Brain pericyte (primary cell): ENCODE measurements around the gene PYHIN1.
"Not testable (repeated sequence)": the region's sequence is repeated elsewhere in the genome, so short reads cannot be mapped to it uniquely, and the experiment has no call there.

Source experiments
- DNase-seq: peaks from one replicate; pipeline ENCODE4 v3.0.0-alpha.2; 2012; ENCODE audit warnings: low read depth, low spot score

The PYHIN1 gene

DNA sequence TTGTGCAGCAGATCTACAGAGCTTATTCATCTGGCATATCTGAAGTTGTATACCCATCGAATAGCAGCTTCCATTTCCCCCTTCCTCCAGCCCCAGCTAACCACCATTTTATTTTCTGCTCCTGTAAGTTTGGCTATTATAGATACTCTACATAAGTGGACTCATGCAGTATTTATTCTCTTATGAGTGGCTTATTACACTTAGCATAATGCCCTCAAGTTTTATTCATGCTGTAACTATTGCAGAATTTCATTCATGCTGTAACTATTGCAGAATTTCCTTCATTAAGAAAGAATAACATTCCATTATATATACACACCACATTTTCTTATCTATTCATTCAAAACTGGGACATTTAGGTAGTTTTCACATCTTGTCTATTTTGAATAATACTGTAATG lies 47.9 kb downstream of the PYHIN1 start:
- no peak for DNase-seq

DNA sequence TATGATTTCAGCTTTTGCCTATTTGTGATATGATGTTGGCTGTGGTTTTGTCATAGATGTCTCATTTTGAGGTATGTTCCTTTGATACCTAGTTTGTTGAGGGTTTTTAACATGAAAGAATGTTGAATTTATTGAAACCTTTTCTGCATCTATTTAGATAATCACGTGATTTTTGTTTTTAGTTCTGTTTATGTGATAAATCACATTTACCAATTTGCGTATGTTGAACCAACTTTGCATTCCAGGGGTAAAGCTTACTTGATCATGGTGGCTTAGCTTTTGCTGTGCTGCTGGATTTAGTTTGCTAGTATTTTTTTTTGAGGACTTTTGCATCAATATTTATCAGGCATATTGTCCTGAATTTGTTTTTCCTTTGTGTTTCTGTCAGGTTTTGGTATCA lies 51.9 kb downstream of the PYHIN1 start:
- no peak for DNase-seq

DNA sequence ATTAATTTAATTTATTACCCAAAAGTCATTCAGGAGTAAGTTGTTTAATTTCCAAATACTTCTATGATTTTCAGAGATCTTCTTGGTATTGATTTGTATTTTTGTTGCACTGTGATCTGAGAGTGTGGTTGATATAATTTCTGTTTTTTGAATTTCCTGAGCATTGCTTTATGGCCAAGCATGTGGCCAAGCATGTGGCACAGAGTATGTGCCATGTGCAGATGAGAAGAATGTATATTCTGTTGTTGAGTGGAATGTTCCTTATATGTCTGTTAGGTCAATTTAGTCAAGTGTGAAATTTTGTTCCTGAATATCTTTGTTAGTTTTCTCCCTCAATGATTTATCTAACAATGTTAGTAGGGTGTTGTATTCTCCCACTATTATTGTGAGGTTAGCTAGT lies 53.0 kb downstream of the PYHIN1 start:
- DNase-seq: no peak

DNA sequence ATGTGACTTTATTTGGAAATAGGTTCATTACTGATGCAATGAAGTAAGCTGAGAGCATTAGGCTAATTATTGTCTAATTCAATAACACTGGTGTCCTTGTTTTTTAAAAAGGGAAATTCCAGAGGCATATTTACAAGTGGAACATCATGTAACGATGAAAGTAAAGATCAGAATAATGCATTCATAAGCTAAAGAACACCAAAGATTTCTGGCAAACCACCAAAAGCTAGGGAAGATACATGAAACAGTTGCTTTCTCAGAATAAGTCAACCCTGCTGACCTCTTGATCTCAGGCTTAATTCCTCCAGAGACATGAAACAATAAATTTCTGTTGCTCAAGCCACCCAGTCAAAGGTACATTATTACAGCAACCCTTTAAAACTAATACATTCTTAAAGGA lies 58.1 kb downstream of the PYHIN1 start:
- no peak for DNase-seq

DNA sequence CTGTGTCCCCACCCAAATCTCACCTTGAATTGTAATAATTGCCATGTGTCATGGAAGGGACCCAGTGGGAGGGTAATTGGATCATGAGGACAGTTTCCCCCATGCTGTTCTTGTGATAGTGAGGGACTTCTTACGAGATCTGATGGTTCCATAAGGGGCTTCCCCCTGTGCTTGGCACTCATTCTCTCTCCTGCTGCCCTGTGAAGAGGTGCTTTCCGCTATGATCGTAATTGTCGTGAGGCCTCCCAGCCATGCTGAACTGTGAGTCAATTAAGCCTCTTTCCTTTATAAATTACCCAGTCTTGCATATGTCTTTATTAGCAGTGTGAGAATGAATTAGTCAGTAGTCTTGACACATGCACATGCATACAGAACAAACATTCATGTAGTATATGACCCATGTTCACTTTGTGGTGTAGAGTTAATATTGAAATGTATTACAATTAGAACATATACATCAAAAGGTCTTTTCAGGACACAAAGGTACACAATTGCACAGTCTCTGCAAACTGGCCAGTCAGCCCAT lies 61.5 kb downstream of the PYHIN1 start:
- no peak for DNase-seq

DNA sequence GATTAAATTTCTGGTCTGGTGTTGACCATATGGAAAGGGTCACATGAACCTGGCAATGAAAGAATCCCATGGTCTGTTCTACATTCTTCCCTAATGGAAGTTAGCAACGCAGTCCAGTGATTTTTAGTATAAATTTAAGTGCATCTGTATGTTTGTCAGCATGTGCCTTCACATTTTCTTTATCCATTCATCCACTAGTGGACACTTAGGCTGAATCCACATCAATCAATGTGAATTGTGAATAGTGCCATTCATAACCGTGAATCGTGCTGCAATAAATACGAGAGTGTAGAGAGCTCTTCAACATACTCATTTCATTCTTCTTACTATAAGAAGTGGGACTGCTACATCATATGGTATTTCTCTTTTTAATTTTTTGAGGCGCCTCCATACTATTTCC lies 65.6 kb downstream of the PYHIN1 start:
- DNase-seq: no peak

DNA sequence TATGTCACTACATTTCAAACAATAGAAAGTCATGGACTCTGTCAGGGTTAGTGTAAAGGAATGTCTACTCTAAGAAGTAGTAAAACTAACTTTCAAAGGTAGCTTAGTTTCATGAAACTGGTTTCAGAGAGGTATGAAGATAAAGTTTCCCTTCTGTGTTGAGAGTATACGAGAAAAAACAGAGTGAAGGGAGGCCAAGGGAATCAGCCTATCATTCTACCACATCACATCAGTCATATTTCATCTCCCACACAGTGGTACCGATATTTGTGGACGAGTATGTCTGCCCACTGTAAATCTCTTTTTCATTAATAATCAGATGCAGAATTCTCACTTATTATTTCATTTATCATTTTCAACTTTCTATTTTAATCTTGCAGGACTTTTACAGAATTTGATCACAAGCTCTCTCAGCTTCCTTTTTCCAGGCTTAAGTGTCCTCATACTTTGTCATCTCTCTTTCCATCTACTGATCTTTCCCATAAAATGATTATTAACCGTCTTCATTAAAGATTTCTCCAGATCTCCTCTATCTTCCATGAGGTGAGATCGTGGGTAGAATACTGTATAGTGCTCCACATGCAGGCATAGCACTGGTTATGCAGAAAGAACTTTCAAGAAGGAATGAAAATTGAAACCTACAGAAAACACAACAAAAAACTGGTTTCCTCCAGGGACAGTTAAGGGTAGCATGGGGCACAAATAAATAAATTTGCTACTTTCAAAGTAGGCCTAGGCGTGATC lies 66.9 kb downstream of the PYHIN1 start:
- no peak for DNase-seq

DNA sequence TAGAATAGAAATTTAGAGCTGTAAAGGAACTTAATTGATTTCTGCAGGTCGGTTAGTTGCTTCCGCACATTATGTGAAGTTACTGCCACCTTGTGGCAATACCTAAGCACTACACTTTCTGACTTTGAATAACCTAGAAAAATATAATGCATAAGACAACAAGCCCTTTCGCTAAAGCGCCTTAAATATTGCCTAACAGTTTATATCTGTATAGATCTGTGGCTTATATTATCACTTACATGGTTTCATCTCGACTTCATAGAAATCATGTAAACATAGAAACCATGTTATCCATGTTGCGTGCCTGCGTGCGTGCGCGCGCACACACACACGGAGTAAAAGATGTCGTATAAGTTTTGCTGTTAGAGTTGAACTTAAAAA lies 67.4 kb downstream of the PYHIN1 start:
- no peak for DNase-seq

DNA sequence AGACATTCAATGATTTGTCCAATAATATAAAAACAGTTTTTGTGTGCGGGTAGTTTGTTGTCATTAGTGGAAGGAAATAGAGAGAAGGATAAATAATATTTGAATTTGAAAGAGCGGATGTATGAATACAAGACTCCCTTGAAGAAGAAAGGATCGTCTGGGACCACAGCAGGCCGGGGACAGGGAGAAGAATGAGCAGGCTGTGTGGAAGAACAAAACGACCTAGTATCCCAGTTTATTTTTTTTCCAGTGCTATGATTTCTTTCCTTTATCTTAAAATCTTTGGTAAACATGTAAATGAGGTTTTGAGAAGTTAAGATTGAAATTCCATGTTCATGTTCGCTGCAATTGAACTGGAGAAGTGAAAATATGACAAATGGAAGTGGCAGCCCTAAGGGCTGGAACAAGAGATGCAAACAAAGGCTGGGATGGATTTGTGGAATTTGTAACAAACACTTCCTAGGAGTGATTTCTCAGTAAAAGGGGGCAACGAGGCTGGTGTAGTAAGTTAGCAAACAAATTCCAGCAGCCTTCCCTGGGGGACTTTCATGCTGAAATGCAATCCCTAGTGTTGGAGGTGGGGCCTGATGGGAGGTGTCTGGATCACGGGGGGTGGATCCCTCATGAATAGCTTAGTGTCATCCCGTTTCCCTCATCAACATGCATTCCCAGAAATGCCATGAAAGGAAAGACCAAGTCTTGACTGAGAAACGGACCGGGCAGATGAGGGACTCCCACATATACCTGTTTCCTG lies 68.1 kb downstream of the PYHIN1 start:
- peak; percentile 78 for DNase-seq

DNA sequence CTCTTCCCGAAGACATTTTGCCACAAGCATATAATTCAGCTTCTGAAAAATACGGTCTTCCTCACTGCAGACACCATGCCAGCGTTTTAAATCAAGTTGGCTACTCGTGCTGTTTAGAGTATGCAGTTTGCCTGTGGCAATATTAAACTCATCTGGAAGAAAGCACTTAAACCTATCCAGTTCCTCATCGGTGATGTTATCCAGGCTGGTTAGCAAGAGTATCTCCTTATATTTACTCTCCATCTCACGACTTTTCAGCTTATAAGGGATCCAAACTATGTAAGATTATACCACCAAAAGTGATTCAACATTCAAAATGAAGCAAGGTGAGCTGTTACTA lies 68.7 kb downstream of the PYHIN1 start:
- DNase-seq: no peak

DNA sequence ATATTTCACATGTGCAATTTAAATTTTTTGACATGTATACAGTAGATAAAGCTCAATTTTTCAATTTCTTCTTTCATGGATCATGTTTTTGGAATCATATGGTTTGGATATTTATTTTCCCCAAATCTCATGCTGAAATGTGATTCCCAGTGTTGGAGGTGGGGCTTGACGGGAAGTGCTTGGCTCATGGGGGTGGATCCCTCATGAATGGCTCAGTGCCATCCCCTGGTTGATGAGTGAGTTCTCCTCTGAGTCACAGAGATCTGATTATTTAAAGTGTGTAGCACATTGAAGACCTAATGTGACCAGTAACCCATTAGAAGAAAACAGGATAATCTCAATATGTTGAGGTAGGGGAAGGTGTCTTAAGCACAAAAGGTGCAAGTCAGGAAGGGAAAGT lies 69.3 kb downstream of the PYHIN1 start:
- DNase-seq: peak; percentile 63

DNA sequence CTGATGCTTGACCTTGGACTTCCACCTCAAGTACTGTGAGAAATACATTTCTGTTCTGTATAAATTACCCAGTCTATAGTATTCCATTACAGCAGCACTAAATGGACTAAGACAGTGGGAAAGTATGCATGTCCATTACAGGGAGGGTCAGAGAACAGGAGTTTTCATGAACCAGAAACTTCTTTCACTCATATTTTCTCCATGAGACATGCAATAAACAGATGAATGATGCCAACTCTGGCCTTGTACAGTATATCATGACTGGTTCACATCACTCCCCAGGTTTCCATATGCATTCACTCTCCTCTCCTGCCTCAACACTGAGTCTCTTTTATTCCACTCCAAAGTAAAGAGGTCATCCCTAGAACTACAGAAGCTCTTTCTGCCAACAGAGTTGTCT lies 73.8 kb downstream of the PYHIN1 start:
- DNase-seq: no peak

DNA sequence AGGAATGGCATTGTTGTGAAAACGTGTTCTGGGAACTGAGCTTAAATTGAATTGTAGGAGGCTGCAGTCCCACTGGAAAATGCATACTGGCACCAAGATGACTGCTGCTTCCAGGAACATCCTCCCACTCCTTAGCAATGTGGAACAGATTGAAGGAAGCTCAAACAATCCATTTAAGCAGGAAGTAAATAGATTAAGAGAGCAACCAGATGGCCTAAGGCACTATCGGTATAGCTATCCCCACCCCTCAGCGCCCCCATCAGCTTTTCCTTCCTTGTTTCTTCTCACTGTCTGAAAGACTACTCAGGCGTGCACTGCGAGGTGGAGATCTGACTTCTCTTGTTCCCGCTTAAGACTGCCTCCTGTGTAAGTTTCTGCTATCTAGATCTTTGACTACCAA lies 74.3 kb downstream of the PYHIN1 start:
- DNase-seq: no peak

DNA sequence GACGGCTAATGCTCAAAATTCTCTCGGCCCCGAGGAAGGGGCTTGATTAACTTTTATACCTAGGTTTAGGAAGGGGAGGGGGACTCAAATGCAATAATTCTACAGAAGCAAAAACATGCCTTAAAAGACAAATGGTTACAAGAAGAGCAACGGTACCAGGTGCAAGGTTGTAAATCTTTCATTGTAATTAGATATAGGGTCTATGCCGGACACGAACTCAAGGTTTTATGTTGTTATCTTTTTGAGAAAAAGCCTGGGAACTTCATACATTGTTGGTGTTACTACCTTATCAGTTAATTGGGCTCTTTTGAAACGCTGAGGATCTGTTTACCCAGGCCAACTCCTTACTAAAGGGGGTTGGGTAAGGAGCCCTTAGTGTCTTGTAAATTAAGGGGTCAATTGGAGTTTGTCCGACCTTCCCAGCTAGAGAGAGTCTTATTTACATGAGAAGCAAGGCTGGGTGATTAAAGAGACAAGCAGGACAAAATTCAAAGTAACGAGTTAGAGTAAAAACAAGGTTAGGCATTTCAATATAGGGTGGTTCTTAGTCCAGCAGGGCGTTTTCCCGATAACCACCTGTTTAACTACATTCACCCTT lies 75.0 kb downstream of the PYHIN1 start:
- not testable (repeated sequence) for DNase-seq

DNA sequence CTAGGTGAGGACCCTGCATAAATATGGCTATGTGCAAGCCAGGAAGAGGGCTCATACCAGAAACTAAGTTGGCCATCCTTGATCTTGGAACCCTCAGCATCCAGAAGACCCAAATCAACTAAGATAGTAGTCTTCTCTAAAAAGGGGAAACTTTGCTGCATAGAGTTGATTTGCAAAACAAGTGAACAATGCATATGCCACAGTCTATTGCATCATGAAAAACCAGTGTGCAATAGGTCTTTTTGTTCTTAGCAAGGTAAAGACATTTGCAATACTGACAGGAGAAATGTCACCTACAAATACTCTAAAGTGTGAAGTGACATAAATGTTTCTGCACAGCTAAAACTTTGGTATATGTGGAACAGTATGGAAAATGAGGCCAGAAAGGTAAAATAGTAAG lies 76.4 kb downstream of the PYHIN1 start:
- DNase-seq: no peak

DNA sequence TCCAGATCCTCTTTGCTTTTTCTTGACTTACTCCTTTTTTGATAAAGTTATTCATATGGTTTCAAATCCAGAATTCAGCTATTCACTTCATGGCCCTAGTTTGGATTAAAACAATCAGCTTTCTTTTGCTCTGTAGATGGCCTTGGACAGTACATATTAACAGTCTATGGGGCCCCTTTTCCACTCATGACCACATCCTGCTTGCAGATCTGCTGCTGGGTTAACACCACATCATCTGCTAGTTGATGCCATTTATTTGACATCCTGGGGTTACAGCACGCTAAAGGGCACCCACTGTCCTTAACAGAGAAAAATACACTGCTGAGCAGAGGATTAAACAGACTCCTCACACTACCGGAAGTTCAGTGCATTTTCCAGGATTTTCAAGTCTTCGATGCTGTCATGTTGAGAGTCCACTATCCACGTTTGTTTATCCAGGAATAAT lies 77.4 kb downstream of the PYHIN1 start:
- no peak for DNase-seq

DNA sequence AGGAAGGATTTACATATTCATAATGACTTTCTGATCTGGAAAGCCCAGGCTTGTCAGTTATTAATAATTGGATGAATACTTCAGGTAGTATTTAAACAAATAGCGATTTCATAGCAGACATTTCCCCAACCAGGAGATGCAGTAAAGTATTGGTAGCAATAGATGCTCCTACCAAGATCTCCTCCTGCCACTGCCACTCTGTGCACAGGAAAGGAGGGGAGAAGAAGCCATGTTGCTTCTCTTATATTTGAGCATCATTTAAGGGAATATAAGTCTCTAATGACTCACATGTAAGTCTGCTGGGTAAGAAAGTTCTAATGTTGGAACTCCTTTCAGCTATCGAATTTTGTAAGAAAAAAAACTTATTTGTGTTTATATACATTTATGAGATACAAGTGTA lies 77.9 kb downstream of the PYHIN1 start:
- DNase-seq: no peak

DNA sequence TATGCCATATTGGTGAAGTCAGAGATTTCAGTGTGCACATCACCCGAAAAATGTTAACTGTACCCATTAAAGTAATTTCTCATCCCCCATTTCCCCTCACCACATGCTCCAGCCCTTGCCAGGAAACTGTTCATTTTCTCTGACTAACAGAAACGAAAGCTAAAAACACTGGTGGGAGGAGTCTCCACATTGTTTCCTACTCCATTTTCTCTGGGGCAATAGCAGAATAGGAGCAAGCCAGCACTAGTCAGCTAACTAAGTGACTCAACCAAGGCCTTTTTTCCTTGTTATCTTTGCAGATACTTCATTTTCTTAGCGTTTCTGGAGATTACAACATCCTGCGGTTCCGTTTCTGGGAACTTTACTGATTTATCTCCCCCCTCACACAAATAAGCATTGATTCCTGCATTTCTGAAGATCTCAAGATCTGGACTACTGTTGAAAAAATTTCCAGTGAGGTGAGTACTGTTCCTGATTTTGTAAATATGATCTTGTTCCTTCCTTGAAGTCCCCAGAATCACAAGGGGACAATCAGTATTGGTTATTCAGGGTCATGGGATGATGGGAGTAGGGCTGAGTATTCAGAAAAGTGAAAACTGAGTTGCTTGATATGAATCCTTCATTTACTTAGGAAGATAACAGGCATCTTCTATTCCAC lies 78.5 kb downstream of the PYHIN1 start, which contains the start of gene IFI16:
IFI16 (plus strand) TSS at position 204 of the 658 bp plus-strand sequence. CDS start 4,774 bp downstream, outside the sequence.
- DNase-seq: peak; percentile 61

DNA sequence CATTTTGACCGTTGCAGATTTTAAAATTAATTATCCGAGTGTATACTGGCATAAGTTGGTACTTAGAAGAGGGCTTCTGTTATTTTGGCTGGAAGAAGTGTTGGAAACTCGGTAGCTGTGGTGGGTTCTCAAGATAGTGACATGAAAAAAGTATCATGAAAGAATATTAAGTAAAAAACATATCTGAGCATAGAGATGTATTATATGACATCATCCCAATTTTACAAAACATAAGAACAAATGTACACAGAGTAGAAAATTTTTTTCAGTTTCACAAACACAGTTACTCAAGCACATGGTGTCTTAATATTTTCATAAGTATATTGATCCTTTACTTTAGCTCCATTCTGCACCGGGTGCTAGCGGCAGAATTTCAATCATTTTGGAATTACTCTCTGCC lies 79.0 kb downstream of the PYHIN1 start:
- no peak for DNase-seq

DNA sequence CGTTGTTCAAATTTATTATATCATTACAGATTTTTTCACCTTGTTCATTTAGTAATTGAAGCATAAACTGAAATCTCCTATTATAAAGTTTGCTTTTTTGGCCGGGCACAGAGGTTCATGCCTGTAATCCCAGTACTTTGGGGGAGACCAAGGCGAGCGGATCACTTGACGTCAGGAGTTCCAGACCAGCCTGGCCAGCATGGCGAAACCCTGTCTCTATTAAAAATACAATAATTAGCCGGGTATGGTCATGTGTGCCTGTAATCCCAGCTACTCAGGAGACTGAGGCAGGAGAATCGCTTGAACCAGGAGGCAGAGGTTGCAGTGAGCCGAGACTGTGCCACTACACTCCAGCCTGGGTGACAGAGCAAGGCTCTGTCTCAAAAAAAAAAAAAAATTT lies 79.6 kb downstream of the PYHIN1 start:
- DNase-seq: not testable (repeated sequence)

DNA sequence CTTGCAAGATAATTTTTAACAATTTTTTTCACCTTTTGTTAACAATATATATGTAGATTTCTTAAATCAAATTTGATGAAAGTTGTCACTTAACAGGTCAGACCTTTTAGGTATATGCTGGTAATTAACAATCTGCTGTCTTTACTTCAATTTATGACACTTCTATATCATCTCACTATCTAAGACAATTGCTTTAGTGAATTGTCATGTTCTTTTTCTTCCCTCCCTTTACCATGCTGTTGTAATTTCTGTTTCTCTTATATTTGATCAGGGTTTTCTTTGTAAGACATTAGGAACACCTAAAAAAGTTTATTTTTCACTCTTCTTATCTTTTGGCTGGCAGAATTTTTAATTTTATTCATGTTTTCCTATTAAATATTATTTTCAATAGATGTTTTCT lies 80.4 kb downstream of the PYHIN1 start:
- no peak for DNase-seq

DNA sequence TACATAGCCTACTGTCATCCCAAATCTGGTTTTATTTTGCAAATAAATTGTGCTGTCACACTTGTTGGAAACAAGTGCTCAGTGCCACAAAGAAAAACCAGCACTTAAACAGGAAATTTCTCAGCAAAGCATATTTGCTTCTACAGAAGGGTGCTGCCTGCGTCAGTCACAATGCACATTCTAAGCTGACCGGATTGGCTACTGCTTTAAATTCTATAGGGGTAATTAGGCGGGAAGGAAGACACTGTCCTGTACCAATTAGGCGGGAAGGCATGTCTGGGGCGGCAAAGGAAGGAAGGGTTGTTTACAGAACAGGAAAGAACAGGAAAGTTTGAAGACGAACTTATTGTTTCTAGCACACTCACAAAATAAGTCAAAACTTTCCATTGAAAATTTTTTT lies 81.1 kb downstream of the PYHIN1 start:
- DNase-seq: no peak
